Vagina (tissue), 2 donors: ENCODE measurements around the gene TMEM14C. TPM values are rescaled to one million over a fixed set of nuclear protein-coding genes. Genes with fewer than 3 reads are reported as not detected.

Experiments used
- DNase-seq, 2 donors: peaks; one replicate each; pipeline ENCODE4 v3.0.0-alpha.2; 2017; ENCODE audit errors: extremely low spot score in 2 of 2
- H3K27ac ChIP-seq: fragments of 200-600 bp; sonication (generic); one replicate; pipeline ENCODE4 v1.5.1; 2019
- H3K27me3 ChIP-seq: fragments of 200-600 bp; sonication (generic); one replicate; pipeline ENCODE4 v1.5.1; 2019
- H3K36me3 ChIP-seq, 2 donors: fragments of 200-600 bp; sonication (generic); one replicate each; pipeline ENCODE4 v1.5.1; 2017 to 2019
- H3K4me1 ChIP-seq: fragments of 200-600 bp; sonication (generic); one replicate; pipeline ENCODE4 v1.5.1; 2019
- H3K4me3 ChIP-seq, 2 donors: fragments of 200-600 bp; sonication (generic); 1 replicate in 1 of 2; 2 replicates in 1 of 2; pipeline ENCODE4 v1.5.1; 2016 to 2019
- H3K9me3 ChIP-seq: fragments of 200-600 bp; sonication (generic); one replicate; pipeline ENCODE4 v1.5.1; 2019
- CTCF ChIP-seq, 3 experiments: fragments of 450-650 bp in 2 of 3; fragments of 200-600 bp in 1 of 3; sonication (generic) in 1 of 3; IDR thresholded peaks; one replicate each; pipeline ENCODE4 v1.5.1; 2017 to 2019; ENCODE audit warnings: antibody characterized with exemption in 3 of 3, mild to moderate bottlenecking in 2 of 3, moderate library complexity in 2 of 3
- POLR2A ChIP-seq, 2 donors: fragments of 450-650 bp; IDR thresholded peaks; one replicate each; pipeline ENCODE4 v1.6.1; 2017; ENCODE audit warnings: antibody characterized with exemption in 2 of 2, mild to moderate bottlenecking in 2 of 2, moderate library complexity in 2 of 2
- POLR2AphosphoS5 ChIP-seq, 2 donors: sonication (generic); formaldehyde crosslinking; IDR thresholded peaks; one replicate each; pipeline ENCODE4 v1.9.0; 2017; ENCODE audit warnings: antibody characterized with exemption in 2 of 2, mild to moderate bottlenecking in 2 of 2, low read depth in 1 of 2; ENCODE audit not compliant: insufficient read depth in 1 of 2
- intact Hi-C: fragments of 100-400 bp; cut with DNase I; formaldehyde crosslinking; loops from one replicate; pipeline ENCODE4 v1.15.1; 2023
- total RNA-seq: library from RNA; depleted of rRNA; stranded (reverse); fragments of >200 nt; gene quantifications from one replicate; pipeline ENCODE4 v1.2.3, GENCODE V29; 2016

TMEM14C gene
- total RNA-seq, 1 donor from 2014 or later, result 95.8 TPM

- intact Hi-C loops, result no loop called here
- H3K4me3 ChIP-seq, result no peak overlapping the region
- no peaks in the 10 kb centered on the region for H3K27me3 ChIP-seq
- no peak overlapping the region for H3K27ac ChIP-seq
- no peaks in the 10 kb centered on the region for H3K4me1 ChIP-seq
- H3K9me3 ChIP-seq, result no peaks in the 10 kb centered on the region
- H3K36me3 ChIP-seq, result peaks cover 0 to 2% of the 10 kb centered on the region in 2 donors
- no peak for TF ChIP-seq CTCF (IDR thresholded peaks at IDR 0.05)
- no peak for TF ChIP-seq POLR2AphosphoS5 (IDR thresholded peaks at IDR 0.05; ENCODE audit: insufficient read depth in 1 of 2, low read depth in 1 of 2)
- TF ChIP-seq POLR2A (IDR thresholded peaks at IDR 0.05), result no peak
- DNase-seq, result no peak
Measured at GRCh38 chr6:10763006-10763405, 40.1 kb downstream of the TMEM14C start.

- DNase-seq, result no peak
- Histone ChIP-seq H3K36me3 (peaks cover 0 to 7% of the 10 kb centered on the region in 2 donors), H3K27me3 (no peaks in the 10 kb centered on the region), H3K9me3 (no peaks in the 10 kb centered on the region), H3K4me3 (no peak overlapping the region), H3K4me1 (no peaks in the 10 kb centered on the region), H3K27ac (no peak overlapping the region)
- TF ChIP-seq POLR2AphosphoS5 (IDR thresholded peaks at IDR 0.05; ENCODE audit: insufficient read depth in 1 of 2, low read depth in 1 of 2) (no peak), CTCF (IDR thresholded peaks at IDR 0.05) (no peak), POLR2A (IDR thresholded peaks at IDR 0.05) (no peak)
- intact Hi-C loops, result no loop called here
Measured at GRCh38 chr6:10769419-10769818, 46.5 kb downstream of the TMEM14C start.

- TF ChIP-seq POLR2AphosphoS5 (IDR thresholded peaks at IDR 0.05; ENCODE audit: insufficient read depth in 1 of 2, low read depth in 1 of 2), result no peak
- no peak for TF ChIP-seq CTCF (IDR thresholded peaks at IDR 0.05)
- TF ChIP-seq POLR2A (IDR thresholded peaks at IDR 0.05), result no peak
- Histone ChIP-seq H3K4me3 (no peak overlapping the region), H3K27me3 (no peaks in the 10 kb centered on the region), H3K4me1 (no peaks in the 10 kb centered on the region), H3K36me3 (peaks cover 0 to 12% of the 10 kb centered on the region in 2 donors), H3K9me3 (no peaks in the 10 kb centered on the region), H3K27ac (no peak overlapping the region)
- intact Hi-C loops, result no loop called here
- DNase-seq, result no peak
Measured at GRCh38 chr6:10771371-10771894, 48.6 kb downstream of the TMEM14C start.

GRCh38 chr6:10778230-10778629, 55.4 kb downstream of the TMEM14C start:
- H3K36me3 ChIP-seq, result peaks cover 0 to 5% of the 10 kb centered on the region in 2 donors
- H3K9me3 ChIP-seq, result no peaks in the 10 kb centered on the region
- intact Hi-C loops, result no loop called here
- TF ChIP-seq CTCF (IDR thresholded peaks at IDR 0.05), result no peak
- TF ChIP-seq POLR2AphosphoS5 (IDR thresholded peaks at IDR 0.05; ENCODE audit: insufficient read depth in 1 of 2, low read depth in 1 of 2), result no peak
- TF ChIP-seq POLR2A (IDR thresholded peaks at IDR 0.05), result no peak
- no peaks in the 10 kb centered on the region for H3K4me1 ChIP-seq
- H3K27me3 ChIP-seq, result no peaks in the 10 kb centered on the region
- H3K27ac ChIP-seq, result no peak overlapping the region
- DNase-seq, result no peak
- no peak overlapping the region for H3K4me3 ChIP-seq

- TF ChIP-seq POLR2A (IDR thresholded peaks at IDR 0.05), result no peak
- TF ChIP-seq POLR2AphosphoS5 (IDR thresholded peaks at IDR 0.05; ENCODE audit: insufficient read depth in 1 of 2, low read depth in 1 of 2), result no peak
- TF ChIP-seq CTCF (IDR thresholded peaks at IDR 0.05), result no peak
- Histone ChIP-seq H3K4me3 (no peak overlapping the region), H3K9me3 (no peaks in the 10 kb centered on the region), H3K4me1 (no peaks in the 10 kb centered on the region), H3K27me3 (no peaks in the 10 kb centered on the region), H3K36me3 (peaks cover 0 to 5% of the 10 kb centered on the region in 2 donors), H3K27ac (no peak overlapping the region)
- no peak for DNase-seq
- intact Hi-C loops, result no loop called here
Measured at GRCh38 chr6:10779076-10779475, 56.2 kb downstream of the TMEM14C start.
